Measurements from ENCODE around the gene MUC5B.

DNA sequence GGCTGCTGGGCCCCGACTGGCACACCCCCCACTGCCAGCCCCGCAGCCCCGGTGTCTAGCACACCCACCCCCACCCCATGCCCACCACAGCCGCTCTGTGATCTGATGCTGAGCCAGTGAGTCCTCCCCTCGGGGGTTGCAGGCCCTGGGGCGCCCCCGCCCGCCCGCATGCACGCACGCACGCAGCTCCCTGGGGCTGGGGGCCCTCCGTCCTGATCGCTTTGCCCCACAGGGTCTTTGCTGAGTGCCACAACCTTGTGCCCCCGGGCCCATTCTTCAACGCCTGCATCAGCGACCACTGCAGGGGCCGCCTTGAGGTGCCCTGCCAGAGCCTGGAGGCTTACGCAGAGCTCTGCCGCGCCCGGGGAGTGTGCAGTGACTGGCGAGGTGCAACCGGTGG is 32.3 kb downstream of the MUC5B start:
- TF ChIP-seq, protein P1, sequence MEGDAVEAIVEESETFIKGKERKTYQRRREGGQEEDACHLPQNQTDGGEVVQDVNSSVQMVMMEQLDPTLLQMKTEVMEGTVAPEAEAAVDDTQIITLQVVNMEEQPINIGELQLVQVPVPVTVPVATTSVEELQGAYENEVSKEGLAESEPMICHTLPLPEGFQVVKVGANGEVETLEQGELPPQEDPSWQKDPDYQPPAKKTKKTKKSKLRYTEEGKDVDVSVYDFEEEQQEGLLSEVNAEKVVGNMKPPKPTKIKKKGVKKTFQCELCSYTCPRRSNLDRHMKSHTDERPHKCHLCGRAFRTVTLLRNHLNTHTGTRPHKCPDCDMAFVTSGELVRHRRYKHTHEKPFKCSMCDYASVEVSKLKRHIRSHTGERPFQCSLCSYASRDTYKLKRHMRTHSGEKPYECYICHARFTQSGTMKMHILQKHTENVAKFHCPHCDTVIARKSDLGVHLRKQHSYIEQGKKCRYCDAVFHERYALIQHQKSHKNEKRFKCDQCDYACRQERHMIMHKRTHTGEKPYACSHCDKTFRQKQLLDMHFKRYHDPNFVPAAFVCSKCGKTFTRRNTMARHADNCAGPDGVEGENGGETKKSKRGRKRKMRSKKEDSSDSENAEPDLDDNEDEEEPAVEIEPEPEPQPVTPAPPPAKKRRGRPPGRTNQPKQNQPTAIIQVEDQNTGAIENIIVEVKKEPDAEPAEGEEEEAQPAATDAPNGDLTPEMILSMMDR (conservative IDR thresholded peaks at IDR 0.05 in 1 of 2, IDR thresholded peaks at IDR 0.05 in 1 of 2; ENCODE audit: low read depth in 1 of 2, low read length in 2 of 2), result no peak
- TF ChIP-seq EZH2 (IDR thresholded peaks at IDR 0.05; ENCODE audit: low read length, missing control alignments), result no peak
